GM19395 (cell line): ENCODE data around the gene RFPL4A.
"Not testable (repeated sequence)": the region's sequence is repeated elsewhere in the genome, so short reads cannot be mapped to it uniquely, and the experiment has no call there.

Experiments used
- ATAC-seq: cut with Tn5 transposase; IDR thresholded peaks from one replicate; pipeline ENCODE4 v1.9.1; 2021; ENCODE audit warnings: mild to moderate bottlenecking, moderate library complexity; ENCODE audit not compliant: unreplicated experiment

The RFPL4A gene

DNA sequence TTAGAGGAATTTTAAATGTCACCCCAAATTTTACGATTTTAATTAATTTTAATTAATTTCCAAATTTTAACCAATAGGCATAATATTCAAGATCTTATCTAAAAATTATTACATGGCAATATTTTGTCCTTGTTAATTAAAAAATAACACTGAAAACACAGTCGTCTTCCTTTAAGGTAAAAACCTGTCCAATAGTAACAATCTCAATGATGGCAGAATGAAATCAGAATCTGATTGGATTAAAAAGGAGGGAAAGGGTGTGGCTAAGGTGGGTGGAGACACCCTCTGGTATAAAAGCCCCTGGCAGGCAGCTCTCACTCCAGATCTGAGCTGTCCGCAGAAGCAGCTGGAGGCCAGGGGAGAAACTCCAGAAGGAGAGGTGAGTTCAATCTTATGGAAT lies at the start of gene RFPL4A:
Gene RFPL4A (plus strand): TSS at position 301 of the 400 bp plus-strand sequence. CDS start 2,704 bp downstream, outside the sequence.
- not testable (repeated sequence) for ATAC-seq

DNA sequence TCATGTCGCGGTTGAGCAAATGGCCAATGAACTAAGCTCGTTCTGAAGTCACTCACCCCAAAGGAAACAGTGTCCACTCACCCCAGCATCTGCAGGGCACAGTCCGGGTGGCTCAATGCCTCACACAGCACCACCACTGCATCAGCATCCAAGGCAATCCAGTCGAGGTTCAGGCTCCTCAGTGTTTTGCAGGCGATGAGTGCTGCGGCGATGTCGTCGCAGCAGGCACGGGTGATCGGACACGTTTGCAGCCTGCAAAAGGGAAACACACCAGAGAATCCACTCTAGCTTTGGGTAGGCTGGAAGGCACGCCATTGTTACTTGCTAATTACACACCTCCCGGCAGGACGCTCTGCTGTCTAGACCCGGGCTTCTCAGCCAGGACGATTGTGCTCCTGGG lies 47.2 kb upstream of the RFPL4A start:
- no peak for ATAC-seq

DNA sequence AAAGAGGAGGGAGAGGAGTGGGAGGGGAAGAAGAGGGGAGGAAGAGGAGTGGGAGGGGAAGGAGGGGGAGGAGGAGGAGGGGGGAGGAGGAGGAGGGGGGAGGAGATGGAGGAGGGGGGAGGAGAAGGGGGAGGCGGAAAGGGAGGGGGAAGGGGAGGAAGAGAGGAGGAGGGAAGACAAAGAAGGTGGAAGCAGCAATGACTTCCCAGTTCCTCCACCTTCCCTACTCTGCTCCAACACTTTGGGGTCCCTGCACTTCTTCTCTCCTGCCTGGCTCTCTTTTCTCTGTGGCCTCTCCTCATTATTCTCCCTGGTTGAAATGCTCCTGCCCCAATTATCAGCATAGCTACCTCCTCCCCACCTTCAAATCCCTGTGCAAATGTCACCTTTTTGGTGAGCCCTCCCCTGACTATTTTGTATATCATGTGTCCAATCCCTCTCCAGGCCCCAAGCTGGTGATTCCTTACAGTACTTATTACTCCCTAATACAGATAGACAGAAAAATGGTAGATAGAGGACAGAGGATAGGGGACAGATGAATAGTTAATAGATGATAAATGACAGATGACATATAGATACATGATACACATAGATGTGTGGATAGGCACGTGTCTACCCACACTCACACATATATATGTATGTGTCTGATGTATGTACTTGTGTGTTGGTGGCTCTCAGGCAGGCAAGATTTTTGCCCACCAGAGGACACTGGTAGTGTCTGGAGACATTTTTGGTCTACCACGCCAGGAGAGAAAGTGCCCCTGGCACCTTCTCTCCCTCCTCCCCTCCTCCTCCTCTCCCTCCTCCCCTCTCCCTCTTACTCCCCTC lies 45.9 kb upstream of the RFPL4A start:
- ATAC-seq = no peak

DNA sequence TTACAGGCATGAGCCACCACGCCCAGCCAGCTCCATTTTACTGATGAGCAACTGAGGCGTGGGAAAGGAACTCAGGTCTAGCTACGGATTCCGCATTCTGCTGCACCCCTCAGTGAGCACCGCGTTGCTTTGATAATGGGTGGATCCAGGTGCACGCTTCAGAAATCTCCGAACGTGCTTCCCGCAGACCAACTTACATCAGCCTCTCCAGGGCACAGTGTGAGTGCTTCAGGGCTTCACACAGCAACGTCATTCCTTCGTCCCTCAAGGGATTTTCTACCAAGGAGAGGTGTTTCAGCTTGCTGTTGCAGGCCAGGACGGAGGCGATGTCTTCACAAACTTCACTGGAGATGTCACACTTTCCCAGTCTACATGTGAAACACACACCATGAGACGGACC lies 42.4 kb upstream of the RFPL4A start:
- ATAC-seq = no peak

DNA sequence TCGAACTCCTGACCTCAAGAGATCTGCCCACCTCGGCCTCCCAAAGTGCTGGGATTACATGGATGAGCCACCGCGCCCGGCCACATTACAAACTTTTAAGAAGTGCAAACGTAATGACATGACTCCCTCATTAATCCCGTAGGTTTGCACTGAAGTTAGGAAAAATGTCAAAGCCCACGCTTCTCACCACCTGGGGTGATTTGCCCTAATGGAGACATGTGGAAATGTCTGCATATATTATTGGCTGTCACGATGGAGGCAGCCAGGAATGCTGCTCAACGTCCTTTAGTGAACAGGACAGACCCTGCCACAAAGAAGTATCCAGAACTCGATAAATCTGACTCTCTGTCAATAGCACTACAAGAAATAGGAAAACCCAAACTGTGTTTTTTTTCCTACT lies 41.6 kb upstream of the RFPL4A start:
- ATAC-seq = no peak

DNA sequence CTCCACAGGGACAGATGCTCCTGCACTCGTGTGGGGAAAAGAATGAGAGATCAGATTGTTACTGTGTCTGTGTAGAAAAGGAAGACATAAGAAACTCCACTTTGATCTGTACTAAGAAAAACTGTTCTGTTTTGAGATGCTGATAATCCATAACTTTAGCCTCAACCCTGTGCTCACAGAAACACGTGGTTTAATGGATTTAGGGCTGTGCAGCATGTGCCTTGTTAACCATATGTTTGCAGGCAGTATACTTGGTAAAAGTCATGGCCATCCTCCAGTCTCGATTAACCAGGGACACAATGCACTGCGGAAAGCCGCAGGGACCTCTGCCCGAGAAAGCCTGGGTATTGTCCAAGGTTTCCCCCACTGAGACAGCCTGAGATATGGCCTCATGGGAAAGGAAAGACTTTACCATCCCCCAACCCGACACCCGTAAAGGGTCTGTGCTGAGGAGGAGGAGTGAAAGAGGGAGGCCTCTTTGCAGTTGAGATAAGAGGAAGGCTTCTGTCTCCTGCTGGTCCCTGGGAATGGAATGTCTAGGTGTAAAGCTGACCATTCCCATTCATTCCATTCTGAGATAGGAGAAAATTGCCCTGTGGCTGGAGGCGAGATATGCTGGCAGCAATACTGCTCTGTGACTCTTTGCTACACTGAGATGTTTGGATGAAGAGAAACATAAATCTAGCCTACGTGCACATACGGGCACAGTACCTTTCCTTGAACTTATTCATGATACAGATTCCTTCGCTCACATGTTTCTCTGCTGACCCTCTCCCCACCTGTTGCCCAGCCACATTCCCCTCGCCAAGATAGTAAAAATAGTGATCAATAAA lies 40.8 kb upstream of the RFPL4A start:
- not testable (repeated sequence) for ATAC-seq

DNA sequence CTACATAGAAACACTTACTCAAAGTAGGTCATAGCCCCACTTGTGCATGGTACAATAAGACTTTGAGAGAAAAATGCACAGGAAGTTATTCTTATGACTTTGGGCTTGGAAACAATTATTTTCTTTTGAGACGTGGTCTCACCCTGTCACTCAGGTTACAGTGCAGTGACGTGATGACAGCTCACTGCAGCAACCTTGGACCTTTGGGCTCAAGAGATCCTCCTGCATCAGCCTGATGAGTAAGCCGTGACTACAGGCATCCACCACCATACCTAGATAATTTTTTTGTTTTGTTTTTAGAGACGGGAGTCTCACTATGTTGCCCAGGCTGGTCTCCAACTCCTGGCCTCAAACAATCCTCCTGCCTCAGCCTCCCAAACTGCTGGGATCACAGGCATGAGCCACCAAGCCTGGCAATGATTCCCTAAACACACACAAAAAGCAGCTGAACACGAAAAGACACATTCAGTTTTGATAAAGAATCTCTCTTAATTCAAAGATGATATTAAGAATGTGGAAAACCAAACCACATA lies 38.6 kb upstream of the RFPL4A start:
- ATAC-seq = no peak

DNA sequence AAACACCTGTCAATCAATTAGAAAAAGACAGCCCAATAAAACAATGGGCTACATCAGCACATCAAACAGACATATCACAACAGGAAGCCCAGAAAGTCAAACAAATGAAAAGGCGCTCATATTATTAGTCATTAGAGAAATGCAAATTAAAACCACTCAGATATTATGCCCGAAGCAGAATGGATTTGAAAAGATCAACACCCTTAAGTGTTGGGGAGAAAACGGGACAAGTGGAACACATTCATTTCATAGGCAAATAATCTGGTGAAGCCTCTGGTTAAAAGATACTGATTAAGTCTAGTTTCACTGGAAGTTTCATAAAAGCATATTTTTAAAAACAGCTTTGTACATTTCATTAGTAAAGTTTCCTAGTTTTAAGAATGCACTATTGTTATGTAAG lies 38.1 kb upstream of the RFPL4A start:
- ATAC-seq = no peak

DNA sequence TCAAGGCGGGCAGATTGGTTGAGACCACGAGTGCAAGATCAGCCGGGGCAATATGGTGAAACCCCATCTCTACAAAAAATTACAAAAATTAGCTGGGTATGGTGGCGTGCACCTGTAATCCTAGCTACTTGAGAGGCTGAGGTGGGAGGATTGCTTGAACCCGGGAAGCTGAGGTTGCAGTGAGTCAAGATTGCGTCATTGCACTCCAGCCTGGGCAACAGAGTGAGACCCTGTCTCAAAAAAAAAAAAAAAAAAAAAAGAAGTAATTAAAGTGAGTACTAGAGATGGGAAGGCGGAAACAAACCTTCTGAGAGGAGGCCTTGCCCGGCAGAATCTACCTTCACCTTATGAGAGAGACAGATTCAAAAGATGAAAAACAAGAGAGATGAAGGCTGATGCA lies 35.4 kb upstream of the RFPL4A start:
- ATAC-seq = no peak

DNA sequence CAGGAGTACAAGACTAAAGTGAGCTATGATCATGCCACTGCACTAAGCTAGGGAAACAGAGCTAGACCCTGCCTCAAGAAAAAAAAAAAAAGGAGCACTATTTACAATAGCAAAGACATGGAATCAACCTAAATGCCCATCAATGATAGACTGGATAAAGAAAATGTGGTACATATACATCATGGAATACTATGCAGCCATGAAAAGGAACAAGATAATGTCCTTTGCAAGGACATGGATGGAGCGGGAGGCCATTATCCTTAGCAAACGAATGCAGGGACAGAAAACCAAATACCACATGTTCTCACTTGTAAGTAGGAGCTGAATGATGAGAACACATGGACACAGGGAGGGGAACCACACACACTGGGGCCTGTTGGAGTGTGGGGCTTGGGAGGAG lies 28.5 kb upstream of the RFPL4A start:
- ATAC-seq = not testable (repeated sequence)

DNA sequence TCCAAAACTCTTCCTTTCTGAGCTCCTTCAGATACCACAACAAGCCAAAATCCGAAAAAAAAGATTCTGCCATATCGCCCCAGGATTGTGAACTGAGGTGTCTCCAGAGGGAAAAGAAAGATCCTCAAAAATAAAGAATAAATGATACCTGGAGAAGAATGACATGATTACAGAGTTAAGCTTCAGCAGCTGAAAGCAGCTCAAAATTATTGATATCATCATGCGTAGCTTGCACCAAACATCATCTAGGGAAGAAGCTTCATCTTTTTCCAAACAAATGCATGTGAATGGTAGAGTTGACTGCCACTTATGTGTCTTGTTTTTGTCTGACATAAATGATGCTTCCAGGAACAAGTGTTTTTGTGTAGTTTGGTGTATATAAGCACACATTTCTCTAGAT lies 20.6 kb upstream of the RFPL4A start, which contains the start of gene NLRP9:
Gene NLRP9 (minus strand): TSS at position 101 of the 400 bp plus-strand sequence. CDS start 28 bp downstream, at position 73.
- no peak for ATAC-seq

DNA sequence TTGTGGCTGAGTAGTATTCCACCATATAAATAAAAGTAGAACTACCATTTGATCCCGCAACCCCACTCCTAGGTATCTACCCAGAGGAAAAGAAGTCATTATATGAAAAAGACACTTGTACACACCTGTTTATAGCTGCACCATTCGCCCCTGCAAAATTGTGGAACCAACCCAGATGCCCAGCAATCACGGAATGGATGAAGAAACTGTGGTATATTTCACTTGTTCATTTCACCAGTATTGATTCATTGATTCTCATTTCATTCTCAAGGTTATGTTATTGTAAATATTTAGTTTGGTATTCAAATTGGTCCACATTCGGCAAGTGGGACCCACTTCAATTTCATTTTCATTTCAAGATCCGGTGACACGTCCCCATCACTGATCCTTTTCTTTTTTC lies 8.2 kb upstream of the RFPL4A start:
- no peak for ATAC-seq

DNA sequence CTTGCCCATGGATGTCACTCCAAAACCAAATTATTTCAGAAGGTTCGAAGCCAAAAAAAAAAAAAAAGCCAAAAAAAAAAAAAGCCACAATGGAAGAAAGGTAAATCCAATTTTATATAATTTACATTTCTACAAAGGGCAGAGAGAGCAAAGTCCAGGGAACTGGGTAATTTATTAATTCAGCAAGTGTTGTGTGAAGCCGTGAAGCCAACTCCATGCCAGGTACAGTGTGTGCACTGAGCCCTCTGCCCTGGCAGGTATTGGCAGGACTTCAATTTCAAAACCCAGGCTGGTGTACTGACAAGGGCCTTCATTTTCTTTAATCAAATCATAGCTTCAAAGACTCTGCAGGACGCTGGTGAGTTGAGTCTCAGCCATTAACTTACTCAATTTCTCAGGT lies 5.5 kb upstream of the RFPL4A start:
- ATAC-seq = no peak

DNA sequence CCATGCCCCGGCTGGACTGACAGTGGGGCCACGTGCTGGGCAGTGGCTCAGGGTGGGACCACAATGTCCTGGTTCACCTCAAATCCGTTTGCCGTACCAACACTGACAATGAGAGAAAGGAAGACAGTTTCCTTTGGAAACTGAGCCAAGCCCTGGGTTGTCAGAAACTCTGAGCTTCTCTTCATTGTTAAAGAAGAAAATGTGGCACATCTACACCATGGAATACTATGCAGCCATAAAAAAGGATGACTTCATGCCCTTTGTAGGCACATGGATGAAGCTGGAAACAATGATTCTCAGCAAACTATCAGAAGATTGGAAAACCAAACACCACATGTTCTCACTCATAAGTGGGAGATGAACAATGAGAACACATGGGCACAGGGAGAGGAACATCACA lies 2.1 kb upstream of the RFPL4A start:
- not testable (repeated sequence) for ATAC-seq

DNA sequence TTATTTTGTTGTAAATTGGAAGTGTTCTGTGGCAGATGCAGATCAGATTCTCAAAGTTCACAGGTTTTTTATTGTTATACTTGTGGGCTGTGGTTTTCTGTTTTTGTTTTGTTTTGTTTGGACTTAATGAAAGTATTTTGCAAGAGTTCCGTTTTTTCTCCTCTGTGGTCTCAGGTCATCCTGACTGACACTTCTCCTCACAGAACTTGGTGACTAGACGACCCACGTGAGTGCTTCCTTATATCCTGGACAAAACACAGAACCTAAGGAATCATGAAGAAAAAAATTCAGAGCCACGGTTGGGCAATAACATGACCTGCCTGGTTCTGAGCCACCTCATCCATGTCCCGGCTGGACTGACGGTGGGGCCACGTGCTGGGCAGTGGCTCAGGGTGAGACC lies 7.6 kb downstream of the RFPL4A start:
- no peak for ATAC-seq

DNA sequence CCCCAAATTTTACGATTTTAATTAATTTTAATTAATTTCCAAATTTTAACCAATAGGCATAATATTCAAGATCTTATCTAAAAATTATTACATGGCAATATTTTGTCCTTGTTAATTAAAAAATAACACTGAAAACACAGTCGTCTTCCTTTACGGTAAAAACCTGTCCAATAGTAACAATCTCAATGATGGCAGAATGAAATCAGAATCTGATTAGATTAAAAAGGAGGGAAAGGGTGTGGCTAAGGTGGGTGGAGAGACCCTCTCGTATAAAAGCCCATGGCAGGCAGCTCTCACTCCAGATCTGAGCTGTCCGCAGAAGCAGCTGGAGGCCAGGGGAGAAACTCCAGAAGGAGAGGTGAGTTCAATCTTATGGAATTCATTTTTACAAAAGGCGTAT lies 9.9 kb downstream of the RFPL4A start, which contains the start of gene RFPL4AL1:
Gene RFPL4AL1 (plus strand): TSS at position 301 of the 400 bp plus-strand sequence. CDS start 2,687 bp downstream, outside the sequence.
- not testable (repeated sequence) for ATAC-seq

DNA sequence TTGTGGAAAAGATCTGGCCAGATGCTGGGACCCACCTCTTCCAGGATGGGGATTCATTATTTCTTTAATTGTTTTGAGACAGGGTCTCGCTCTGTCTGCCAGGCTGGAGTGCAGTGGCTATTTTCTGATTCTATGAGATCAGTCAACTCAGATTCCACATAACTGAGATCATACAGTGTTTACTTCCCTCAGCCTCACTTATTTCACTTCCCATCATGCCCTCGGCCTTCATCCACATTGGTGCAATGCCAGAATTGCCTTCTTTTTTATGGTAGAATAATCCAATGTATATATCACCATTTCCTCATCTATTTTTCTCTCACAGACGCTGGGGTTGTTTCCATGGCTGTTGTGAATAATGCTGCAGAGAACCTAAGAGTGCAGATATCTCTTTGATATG lies 10.7 kb downstream of the RFPL4A start:
- ATAC-seq = not testable (repeated sequence)

DNA sequence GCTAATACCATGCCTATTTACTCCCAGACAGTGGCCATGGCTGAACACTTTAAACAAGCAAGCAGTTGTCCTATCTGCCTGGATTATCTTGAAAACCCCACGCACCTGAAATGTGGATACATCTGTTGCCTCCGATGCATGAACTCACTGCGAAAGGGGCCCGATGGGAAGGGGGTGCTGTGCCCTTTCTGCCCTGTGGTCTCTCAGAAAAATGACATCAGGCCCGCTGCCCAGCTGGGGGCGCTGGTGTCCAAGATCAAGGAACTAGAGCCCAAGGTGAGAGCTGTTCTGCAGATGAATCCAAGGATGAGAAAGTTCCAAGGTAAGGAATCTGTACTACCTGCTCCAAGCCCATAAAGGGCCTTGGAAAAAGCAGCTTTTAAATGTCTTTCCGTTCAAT lies 18.6 kb downstream of the RFPL4A start:
- ATAC-seq = no peak

DNA sequence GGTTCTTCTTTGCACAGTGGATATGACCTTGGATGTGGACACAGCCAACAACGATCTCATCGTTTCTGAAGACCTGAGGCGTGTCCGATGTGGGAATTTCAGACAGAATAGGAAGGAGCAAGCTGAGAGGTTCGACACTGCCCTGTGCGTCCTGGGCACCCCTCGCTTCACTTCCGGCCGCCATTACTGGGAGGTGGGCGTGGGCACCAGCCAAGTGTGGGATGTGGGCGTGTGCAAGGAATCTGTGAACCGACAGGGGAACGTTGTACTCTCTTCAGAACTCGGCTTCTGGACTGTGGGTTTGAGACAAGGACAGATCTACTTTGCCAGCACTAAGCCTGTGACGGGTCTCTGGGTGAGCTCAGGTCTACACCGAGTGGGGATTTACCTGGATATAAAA lies 19.4 kb downstream of the RFPL4A start:
- no peak for ATAC-seq

DNA sequence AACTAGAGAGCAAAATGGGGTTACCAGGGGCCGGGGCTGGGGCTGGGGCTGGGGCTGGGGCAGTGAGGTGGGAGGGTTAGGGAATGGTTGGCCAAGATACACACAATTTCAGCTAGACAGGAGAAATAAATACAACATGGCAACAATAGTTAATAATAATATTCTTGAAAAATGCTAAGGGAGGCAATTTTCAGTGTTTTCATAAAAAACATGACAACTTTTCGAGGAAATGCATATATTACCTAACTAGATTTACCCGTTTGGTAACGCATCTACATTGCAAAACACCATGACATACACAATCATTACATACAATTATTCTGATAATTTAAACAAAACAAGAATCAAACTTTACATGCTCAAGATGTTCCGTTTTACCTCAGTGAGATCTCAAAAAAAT lies 22.2 kb downstream of the RFPL4A start:
- ATAC-seq = no peak

DNA sequence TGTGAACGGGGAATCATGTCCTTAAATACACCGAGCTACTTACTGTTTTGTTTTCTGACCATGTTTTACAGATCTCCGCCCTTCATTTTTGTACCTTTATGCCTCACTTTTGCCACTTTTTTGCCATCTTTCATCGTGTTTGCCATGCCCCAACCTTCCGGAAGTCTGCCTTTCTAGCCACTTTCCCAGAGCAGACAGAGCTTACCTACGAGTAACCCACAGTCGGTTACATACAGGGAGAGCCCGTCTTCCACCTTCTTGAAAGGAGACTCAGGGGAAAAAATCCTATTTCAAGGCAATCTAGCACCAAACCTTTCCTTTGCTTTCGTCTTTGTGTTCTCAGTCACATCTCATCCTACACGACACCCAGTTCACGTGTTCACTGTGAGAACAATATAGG lies 36.1 kb downstream of the RFPL4A start:
- ATAC-seq = no peak
